Endothelial cell of umbilical vein (primary cell): ENCODE results near the gene DEFB124. TPM values are rescaled to one million over a fixed set of nuclear protein-coding genes. Genes with fewer than 3 reads are reported as not detected.

Experiments used
- BruUV-seq: library from RNA; stranded (reverse); fragments of 400-500 nt; replicated peaks from 2 replicates; lab custom pipeline; 2021; lab: Mats Ljungman, UMichigan
- CTCF ChIA-PET: fragments of 300-600, 350-600 bp; sonication (Branson Sonifier 250); formaldehyde crosslinking; loops from one replicate; lab custom pipeline; 2021; ENCODE audit warnings: antibody characterized with exemption, inconsistent platforms; lab: Charles Lee
- POLR2A ChIA-PET: fragments of 300-600, 350-600 bp; sonication (Branson Sonifier 250); formaldehyde crosslinking; loops from one replicate; lab custom pipeline; 2021; ENCODE audit warnings: antibody characterized with exemption, inconsistent platforms; lab: Charles Lee
- DNase-seq: peaks from one replicate; pipeline ENCODE4 v3.0.0-alpha.2; 2011; ENCODE audit warnings: low read depth, low spot score
- FAIRE-seq: peaks from 2 replicates; lab custom pipeline; 2011; peaks lifted over from hg19 to GRCh38; lab: Jason Lieb, UNC
- H2AFZ ChIP-seq: 2 replicates; pipeline ENCODE4 v1.6.0; 2012; ENCODE audit warnings: low read depth, low read length, control low read depth, inconsistent platforms
- H3K27ac ChIP-seq: 2 replicates; pipeline ENCODE4 v1.5.1; 2011; ENCODE audit warnings: low read depth, mild to moderate bottlenecking, control low read depth, low read length, moderate library complexity; ENCODE audit not compliant: insufficient read depth
- H3K27me3 ChIP-seq, 2 experiments: 2 replicates each; pipeline versions ENCODE4 v1.6.0 to v1.6.1; 2011; ENCODE audit warnings: low read length in 2 of 2, mixed read lengths in 1 of 2; ENCODE audit not compliant: control insufficient read depth in 2 of 2, insufficient read depth in 2 of 2
- H3K36me3 ChIP-seq, 2 experiments: 2 replicates in 1 of 2; 3 replicates in 1 of 2; pipeline ENCODE4 v1.5.1; 2011; ENCODE audit warnings: low read length in 2 of 2, mild to moderate bottlenecking in 1 of 2, moderate library complexity in 1 of 2; ENCODE audit not compliant: control insufficient read depth in 2 of 2, insufficient read depth in 2 of 2; ENCODE audit errors: extremely low read depth in 1 of 2
- H3K4me1 ChIP-seq: 3 replicates; pipeline ENCODE4 v1.5.1; 2011; ENCODE audit warnings: mild to moderate bottlenecking, low read length; ENCODE audit not compliant: control insufficient read depth, insufficient read depth; ENCODE audit errors: extremely low read depth
- H3K4me2 ChIP-seq: 2 replicates; pipeline ENCODE4 v1.6.1; 2011; ENCODE audit warnings: low read length, control low read depth, mixed read lengths; ENCODE audit not compliant: insufficient read depth
- H3K4me3 ChIP-seq, 3 experiments: fragments of 200-600 bp in 1 of 3; sonication (generic), shearing (Covaris generic) in 1 of 3; replicated peaks in 1 of 3; 2 replicates each; pipeline ENCODE4 v1.5.1; 2011 to 2016; ENCODE audit warnings: control low read depth in 3 of 3, low read length in 3 of 3, mild to moderate bottlenecking in 2 of 3, inconsistent platforms in 1 of 3, low read depth in 1 of 3, moderate library complexity in 1 of 3; ENCODE audit not compliant: insufficient read depth in 1 of 3
- H3K79me2 ChIP-seq: 2 replicates; pipeline ENCODE4 v1.6.0; 2012; ENCODE audit warnings: low read length, inconsistent platforms; ENCODE audit not compliant: control insufficient read depth, insufficient read depth
- H3K9ac ChIP-seq: replicated peaks from 2 replicates; pipeline ENCODE3; 2011; ENCODE audit warnings: low read length, control low read depth; ENCODE audit not compliant: insufficient read depth; ENCODE audit errors: extremely low read depth
- H3K9me1 ChIP-seq: replicated peaks from 3 replicates; pipeline ENCODE4 v1.6.0; 2011; ENCODE audit warnings: mild to moderate bottlenecking, low read length; ENCODE audit not compliant: control insufficient read depth, insufficient read depth; ENCODE audit errors: extremely low read depth
- H3K9me3 ChIP-seq: replicated peaks from 2 replicates; pipeline ENCODE4 v1.5.1; 2012; ENCODE audit warnings: low read length, inconsistent platforms; ENCODE audit not compliant: control insufficient read depth, insufficient read depth
- H4K20me1 ChIP-seq: replicated peaks from 2 replicates; pipeline ENCODE3; 2011; ENCODE audit warnings: mild to moderate bottlenecking, low read length; ENCODE audit not compliant: control insufficient read depth, insufficient read depth; ENCODE audit errors: extremely low read depth
- CTCF ChIP-seq, 2 donors: IDR thresholded peaks; 1 replicate in 1 of 2; 2 replicates in 1 of 2; pipeline ENCODE4 v1.5.1; 2011; ENCODE audit warnings: low read length in 2 of 2, mild to moderate bottlenecking in 2 of 2, moderate library complexity in 2 of 2, control low read depth in 1 of 2, inconsistent platforms in 1 of 2, low read depth in 1 of 2; ENCODE audit not compliant: insufficient read depth in 1 of 2; ENCODE audit errors: extremely low read depth in 1 of 2
- EZH2 ChIP-seq: IDR thresholded peaks from 2 replicates; pipeline ENCODE4 v1.6.1; 2012; ENCODE audit warnings: borderline replicate concordance, low read depth, mild to moderate bottlenecking, moderate library complexity, low read length, inconsistent platforms; ENCODE audit not compliant: severe bottlenecking
- FOS ChIP-seq: IDR thresholded peaks from 2 replicates; pipeline ENCODE4 v1.6.1; 2011; ENCODE audit warnings: mild to moderate bottlenecking, low read length, moderate library complexity, borderline replicate concordance; ENCODE audit not compliant: insufficient read depth
- GATA2 ChIP-seq: IDR thresholded peaks from 2 replicates; pipeline ENCODE4 v1.7.0; 2011; ENCODE audit warnings: low read depth, mild to moderate bottlenecking, moderate library complexity, mixed read lengths, low read length; ENCODE audit not compliant: insufficient read length, insufficient read depth
- JUN ChIP-seq: IDR thresholded peaks from 2 replicates; pipeline ENCODE4 v1.6.1; 2011; ENCODE audit warnings: borderline replicate concordance, low read depth; ENCODE audit not compliant: insufficient read length, insufficient read depth
- MAX ChIP-seq: IDR thresholded peaks from 2 replicates; pipeline ENCODE4 v1.6.1; 2011; ENCODE audit not compliant: insufficient read depth, insufficient read length
- MYC ChIP-seq: IDR thresholded peaks from one replicate; pipeline ENCODE4 v1.6.1; 2011; ENCODE audit warnings: mild to moderate bottlenecking, low read depth, low read length
- POLR2A ChIP-seq: IDR thresholded peaks from 2 replicates; pipeline ENCODE4 v1.6.1; 2012; ENCODE audit warnings: low read depth, mild to moderate bottlenecking, control low read depth, low read length
- POLR2AphosphoS5 ChIP-seq: IDR thresholded peaks from 2 replicates; pipeline ENCODE4 v1.6.1; 2012; ENCODE audit warnings: low read depth, mild to moderate bottlenecking, control low read depth, low read length, moderate library complexity; ENCODE audit not compliant: insufficient read depth
- dilution Hi-C: fragments of 300-500 bp; cut with MboI; formaldehyde crosslinking; loops from one replicate; pipeline ENCODE4 v1.15.0; 2019; ENCODE audit warnings: low sequenced_read_pairs; ENCODE audit not compliant: extremely low pct_ligation_motif_present
- intact Hi-C: fragments of 100-400 bp; cut with micrococcal nuclease; formaldehyde crosslinking; loops from one replicate; pipeline ENCODE4 v1.10.0; 2022
- polyA plus RNA-seq, 4 experiments: library from polyadenylated mRNA; depleted of rRNA in 3 of 4; stranded (reverse) in 3 of 4; unstranded in 1 of 4; fragments of >200 nt; gene quantifications; 2 replicates each; pipeline versions ENCODE4 v1.2.1 to v1.2.3, GENCODE V29; 2011 to 2012; ENCODE audit warnings: missing spikeins in 1 of 4
- total RNA-seq: library from RNA; stranded (reverse); gene quantifications from 2 replicates; pipeline ENCODE4 v1.2.3, GENCODE V29; 2021

DEFB124 gene
- total and polyA plus RNA-seq, 2 donors (not counting 3 experiments of a cell fraction or from before 2014, with no cell fraction given) = not detected

GRCh38 chr20:31500527-31500926, 25.6 kb upstream of the DEFB124 start:
- Histone ChIP-seq H3K36me3 (no peaks in the 10 kb centered on the region), H3K4me2 (no peak overlapping the region), H3K9me3 (no peaks in the 10 kb centered on the region), H3K27me3 (peaks cover 14 to 22% of the 10 kb centered on the region in 2 experiments), H3K9me1 (no peaks in the 10 kb centered on the region), H3K9ac (no peak overlapping the region), H4K20me1 (no peaks in the 10 kb centered on the region), H2AFZ (no peak overlapping the region), H3K4me1 (no peaks in the 10 kb centered on the region), H3K79me2 (no peaks in the 10 kb centered on the region), H3K4me3 (no peak overlapping the region), H3K27ac (no peak overlapping the region)
- intact Hi-C loops = no loop called here
- no peak for DNase-seq
- dilution Hi-C loops = no loop called here
- ChIA-PET POLR2A (no interaction called here), CTCF (interaction anchor here (1.0 kb wide), 1 partner anchor 40 kb away, joined by 4 read pairs; no protein-coding TSS in a partner anchor)
- no TSS peak for BruUV-seq
- FAIRE-seq = no peak
- no peak for TF ChIP-seq POLR2AphosphoS5
- no peak for TF ChIP-seq JUN
- no peak for TF ChIP-seq GATA2
- no peak for TF ChIP-seq POLR2A
- no peak for TF ChIP-seq EZH2
- no peak for TF ChIP-seq MAX
- no peak for TF ChIP-seq MYC
- TF ChIP-seq FOS = no peak
- no peak for TF ChIP-seq CTCF (IDR thresholded peaks at IDR 0.05; ENCODE audit: extremely low read depth in 1 of 2, insufficient read depth in 1 of 2, low read depth in 1 of 2, low read length in 2 of 2)
